ENCODE results near the gene TNFRSF11A. TPM values are rescaled to one million over a fixed set of nuclear protein-coding genes. Genes with fewer than 3 reads are reported as not detected.
A peak's percentile ranks its signal among the peaks of the same experiment; 100 is the strongest.

Gene TNFRSF11A
- total and polyA plus RNA-seq, 12 donors: 0.29 to 2.7 (median 0.78) TPM

DNA sequence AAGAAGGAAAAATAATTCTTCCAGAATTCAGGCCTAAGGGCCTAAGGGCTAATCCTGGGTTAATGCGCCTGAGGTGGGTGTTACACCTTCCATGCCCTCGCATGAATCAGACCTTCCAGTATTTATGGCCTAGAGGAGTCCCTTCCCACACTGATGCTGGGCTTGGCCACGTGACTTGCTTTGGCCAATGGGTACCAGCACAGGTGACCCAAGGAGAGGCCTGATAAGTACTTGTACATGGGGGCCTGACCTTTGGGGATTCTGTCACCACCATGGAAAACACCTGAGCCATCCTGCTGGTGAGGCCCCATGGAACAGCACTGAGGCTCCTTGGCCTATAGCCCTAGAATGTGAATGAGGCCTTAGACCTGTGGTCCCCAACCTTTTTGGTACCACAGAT, 79.8 kb downstream of the TNFRSF11A start:
- peaks cover 0 to under 1% (median 0%) of the 10 kb centered on the region in 9 donors for H3K4me1 ChIP-seq
- H3K9me3 ChIP-seq: no peaks in the 10 kb centered on the region
- DNase-seq: no peak
- H3K36me3 ChIP-seq: no peaks in the 10 kb centered on the region
- H3K27ac ChIP-seq: no peak overlapping the region
- H3K4me3 ChIP-seq: no peak overlapping the region
- H3K27me3 ChIP-seq: no peaks in the 10 kb centered on the region
- intact Hi-C loops (cut with DNase I): no loop called here
- ATAC-seq: no peak
- TF ChIP-seq, protein P1, sequence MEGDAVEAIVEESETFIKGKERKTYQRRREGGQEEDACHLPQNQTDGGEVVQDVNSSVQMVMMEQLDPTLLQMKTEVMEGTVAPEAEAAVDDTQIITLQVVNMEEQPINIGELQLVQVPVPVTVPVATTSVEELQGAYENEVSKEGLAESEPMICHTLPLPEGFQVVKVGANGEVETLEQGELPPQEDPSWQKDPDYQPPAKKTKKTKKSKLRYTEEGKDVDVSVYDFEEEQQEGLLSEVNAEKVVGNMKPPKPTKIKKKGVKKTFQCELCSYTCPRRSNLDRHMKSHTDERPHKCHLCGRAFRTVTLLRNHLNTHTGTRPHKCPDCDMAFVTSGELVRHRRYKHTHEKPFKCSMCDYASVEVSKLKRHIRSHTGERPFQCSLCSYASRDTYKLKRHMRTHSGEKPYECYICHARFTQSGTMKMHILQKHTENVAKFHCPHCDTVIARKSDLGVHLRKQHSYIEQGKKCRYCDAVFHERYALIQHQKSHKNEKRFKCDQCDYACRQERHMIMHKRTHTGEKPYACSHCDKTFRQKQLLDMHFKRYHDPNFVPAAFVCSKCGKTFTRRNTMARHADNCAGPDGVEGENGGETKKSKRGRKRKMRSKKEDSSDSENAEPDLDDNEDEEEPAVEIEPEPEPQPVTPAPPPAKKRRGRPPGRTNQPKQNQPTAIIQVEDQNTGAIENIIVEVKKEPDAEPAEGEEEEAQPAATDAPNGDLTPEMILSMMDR (IDR thresholded peaks at IDR 0.05): no peak
- WGBS, 2 donors: 77 to 99% methylated on average over 3 of the region's 3 CpGs

DNA sequence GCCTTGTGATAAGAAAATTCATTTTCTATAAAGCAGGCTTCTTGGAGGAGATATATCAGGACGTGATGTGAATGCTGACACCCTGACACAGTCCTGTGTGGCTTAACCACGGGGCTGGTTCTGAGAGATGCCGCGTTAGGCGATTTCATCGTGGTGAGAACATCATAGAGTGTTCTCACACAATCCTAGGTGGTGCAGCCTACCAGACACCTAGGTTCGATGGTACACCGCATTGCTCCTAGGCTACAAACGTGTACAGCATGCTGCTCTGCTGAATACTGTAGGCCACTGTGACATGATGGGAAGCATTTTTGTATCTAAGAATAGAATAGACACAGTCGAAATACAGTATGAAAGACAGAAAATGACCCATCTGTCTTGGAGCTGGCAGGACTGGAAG, 82.5 kb downstream of the TNFRSF11A start:
- WGBS, 2 donors: 84 to 89% methylated on average over 10 of the region's 10 CpGs
- H3K9me3 ChIP-seq: peaks cover 0 to 11% (median 0%) of the 10 kb centered on the region in 11 donors
- no peak overlapping the region for H3K27ac ChIP-seq
- H3K27me3 ChIP-seq: no peaks in the 10 kb centered on the region
- no peaks in the 10 kb centered on the region for H3K36me3 ChIP-seq
- intact Hi-C loops (cut with DNase I): no loop called here
- no peak overlapping the region for H3K4me3 ChIP-seq
- ATAC-seq: peak in 1 of 8 donors; percentile 34
- DNase-seq: no peak
- TF ChIP-seq, protein P1 (IDR thresholded peaks at IDR 0.05): no peak
- peaks cover 0 to 3% (median 0%) of the 10 kb centered on the region in 9 donors for H3K4me1 ChIP-seq

DNA sequence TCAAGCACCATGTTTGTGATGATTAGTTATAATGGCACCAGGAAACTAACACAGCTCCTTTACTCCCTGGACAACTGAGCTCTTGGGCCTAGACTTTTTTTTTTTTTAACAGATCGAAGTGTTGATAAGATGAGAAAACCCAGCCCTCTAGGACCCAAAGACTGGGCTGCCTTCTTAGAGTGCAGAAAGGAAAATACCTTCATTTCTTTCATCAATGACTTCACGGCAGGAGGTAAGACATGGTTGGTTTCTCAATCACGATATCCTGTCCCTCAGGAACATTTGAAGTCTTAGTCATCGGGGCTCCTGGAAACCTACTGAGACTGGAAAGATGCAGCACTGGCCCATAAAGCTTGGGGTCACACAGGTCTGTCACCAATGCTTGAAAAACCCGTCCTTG, 84.7 kb downstream of the TNFRSF11A start:
- WGBS, 2 donors: 81 to 84% methylated on average over 5 of the region's 5 CpGs
- ATAC-seq (no peak), DNase-seq (no peak)
- Histone ChIP-seq H3K4me1 (peaks cover 0 to 9% (median 0%) of the 10 kb centered on the region in 9 donors), H3K36me3 (no peaks in the 10 kb centered on the region), H3K27ac (no peak overlapping the region), H3K27me3 (no peaks in the 10 kb centered on the region), H3K9me3 (peaks cover 0 to 11% (median 0%) of the 10 kb centered on the region in 11 donors), H3K4me3 (no peak overlapping the region)
- TF ChIP-seq, protein P1 (IDR thresholded peaks at IDR 0.05): no peak
- intact Hi-C loops (cut with DNase I): no loop called here

DNA sequence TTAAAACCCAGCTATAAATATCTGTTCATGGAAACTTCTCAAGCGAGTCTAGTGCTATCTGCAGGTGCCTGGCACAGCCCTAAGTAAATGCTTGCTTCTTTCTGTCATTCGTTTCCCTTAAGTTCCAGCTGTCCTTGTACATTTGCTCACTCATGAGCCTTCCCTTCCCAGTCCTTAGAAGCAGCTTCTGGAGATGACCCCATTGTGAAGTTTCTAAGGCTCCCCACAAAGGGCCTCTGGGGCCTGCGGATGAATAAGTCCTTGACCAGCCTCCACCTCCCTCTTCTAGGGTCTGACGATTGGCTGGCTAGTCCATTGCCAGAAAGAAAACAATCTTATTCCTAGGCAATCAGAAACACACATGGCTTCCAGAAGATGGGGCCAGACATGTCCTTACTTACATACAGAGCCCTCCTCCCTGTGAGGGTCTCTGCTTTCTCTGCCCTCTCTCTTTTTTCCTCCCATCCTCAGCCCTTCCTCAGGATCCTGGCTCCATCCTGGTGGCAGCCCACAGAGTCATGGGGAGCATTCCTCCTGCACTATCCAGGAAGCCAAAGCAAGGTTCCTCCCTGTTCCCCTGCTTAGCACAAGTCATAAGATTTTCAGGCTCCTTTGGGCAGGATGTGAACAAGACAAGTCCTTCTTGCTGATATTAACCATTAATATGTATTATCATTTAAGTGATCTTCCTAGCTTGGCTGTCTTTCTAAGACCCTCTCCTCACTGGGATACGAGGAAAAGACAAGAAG, 87.3 kb downstream of the TNFRSF11A start:
- no peaks in the 10 kb centered on the region for H3K27me3 ChIP-seq
- TF ChIP-seq, protein P1 (IDR thresholded peaks at IDR 0.05): no peak
- peak overlapping the region in 3 of 10 donors; percentile 29 to 53 (median 34) for H3K27ac ChIP-seq
- H3K36me3 ChIP-seq: no peaks in the 10 kb centered on the region
- WGBS, 2 donors: 71 to 86% methylated on average over 5 of the region's 5 CpGs
- DNase-seq (no peak), ATAC-seq (peak in 6 of 8 donors; percentile 17 to 58 (median 53))
- peaks cover 0 to 11% (median 0%) of the 10 kb centered on the region in 11 donors for H3K9me3 ChIP-seq
- peaks cover 0 to 9% (median 0%) of the 10 kb centered on the region in 9 donors for H3K4me1 ChIP-seq
- no peak overlapping the region for H3K4me3 ChIP-seq
- intact Hi-C loops (cut with DNase I): no loop called here

All from heart right ventricle (tissue), 16 donors.